SK-N-SH treated with all-trans-retinoic acid at 6 μM for 48 hours (cell line): ENCODE results near the gene TNS1.

Source experiments
- ATAC-seq: fragments of 200-7000 bp; cut with Tn5 transposase; 3 replicates; pipeline ENCODE4 v1.9.1; 2020; ENCODE audit warnings: mild to moderate bottlenecking, moderate library complexity
- BACH2 ChIP-seq: fragments of 250-450 bp; sonication (Bioruptor Pico); IDR thresholded peaks from 2 replicates; pipeline ENCODE4 v1.9.0; 2021; ENCODE audit warnings: mild to moderate bottlenecking, borderline replicate concordance
- CSDC2 ChIP-seq: fragments of 250-450 bp; sonication (Bioruptor Pico); IDR thresholded peaks from 2 replicates; pipeline ENCODE4 v1.5.0; 2020; ENCODE audit warnings: mild to moderate bottlenecking, moderate library complexity
- ESRRG ChIP-seq: fragments of 250-450 bp; sonication (Bioruptor Pico); IDR thresholded peaks from 2 replicates; pipeline ENCODE4 v1.6.1; 2021; ENCODE audit warnings: mild to moderate bottlenecking
- GLIS3 ChIP-seq: fragments of 250-450 bp; sonication (Bioruptor Pico); IDR thresholded peaks from 2 replicates; pipeline ENCODE4 v1.5.0; 2020; ENCODE audit warnings: mild to moderate bottlenecking, moderate library complexity
- ISL1 ChIP-seq: fragments of 250-450 bp; sonication (Bioruptor Pico); IDR thresholded peaks from 2 replicates; pipeline ENCODE4 v2.1.2; 2022; ENCODE audit warnings: mild to moderate bottlenecking, moderate library complexity
- OSR1 ChIP-seq: fragments of 250-450 bp; sonication (Bioruptor Pico); IDR thresholded peaks from 2 replicates; pipeline ENCODE4 v1.8.0; 2022; ENCODE audit warnings: moderate library complexity, mild to moderate bottlenecking, inconsistent platforms
- RARB ChIP-seq: fragments of 250-450 bp; sonication (Bioruptor Pico); IDR thresholded peaks from 2 replicates; pipeline ENCODE4 v1.8.0; 2021; ENCODE audit warnings: mild to moderate bottlenecking, moderate library complexity
- TCF4 ChIP-seq: fragments of 250-450 bp; sonication (Bioruptor Pico); IDR thresholded peaks from 2 replicates; pipeline ENCODE4 v1.8.0; 2021; ENCODE audit warnings: mild to moderate bottlenecking, moderate library complexity, borderline replicate concordance
- TOX ChIP-seq: fragments of 250-450 bp; sonication (Bioruptor Pico); IDR thresholded peaks from 2 replicates; pipeline ENCODE4 v1.8.0; 2021; ENCODE audit warnings: mild to moderate bottlenecking, moderate library complexity, borderline replicate concordance
- ZC3H10 ChIP-seq: fragments of 250-450 bp; sonication (Bioruptor Pico); IDR thresholded peaks from 2 replicates; pipeline ENCODE4 v1.5.1; 2021; ENCODE audit warnings: mild to moderate bottlenecking, moderate library complexity
- ZFP30 ChIP-seq: fragments of 450-650 bp; formaldehyde crosslinking; IDR thresholded peaks from 2 replicates; pipeline ENCODE4 v1.5.0; 2022; ENCODE audit warnings: mild to moderate bottlenecking, moderate library complexity
- ZNF565 ChIP-seq: fragments of 450-650 bp; formaldehyde crosslinking; conservative IDR thresholded peaks from 2 replicates; pipeline ENCODE4 v1.5.0; 2020; ENCODE audit warnings: low read depth, mild to moderate bottlenecking, moderate library complexity
- ZNF70 ChIP-seq: fragments of 450-650 bp; formaldehyde crosslinking; IDR thresholded peaks from 2 replicates; pipeline ENCODE4 v1.5.0; 2020; ENCODE audit warnings: mild to moderate bottlenecking, moderate library complexity
- ZNF8 ChIP-seq: fragments of 450-650 bp; formaldehyde crosslinking; IDR thresholded peaks from 2 replicates; pipeline ENCODE4 v1.5.0; 2020; ENCODE audit warnings: mild to moderate bottlenecking, moderate library complexity
- TF ChIP-seq, protein P1 (sequence below): fragments of 250-450 bp; sonication (Bioruptor Pico); IDR thresholded peaks from 2 replicates; pipeline ENCODE4 v1.5.1; 2021; ENCODE audit warnings: mild to moderate bottlenecking, moderate library complexity
- TF ChIP-seq, protein P2 (sequence below): fragments of 250-450 bp; sonication (Bioruptor Pico); IDR thresholded peaks from 2 replicates; pipeline ENCODE4 v1.8.0; 2021; ENCODE audit warnings: low read depth, mild to moderate bottlenecking, moderate library complexity, borderline replicate concordance
- TF ChIP-seq, protein P3 (sequence below): fragments of 250-450 bp; sonication (Bioruptor Pico); IDR thresholded peaks from 2 replicates; pipeline ENCODE4 v1.5.1; 2020; ENCODE audit warnings: low read depth, mild to moderate bottlenecking, moderate library complexity
- TF ChIP-seq, protein P4 (sequence below): fragments of 250-450 bp; sonication (Bioruptor Pico); IDR thresholded peaks from 2 replicates; pipeline ENCODE4 v1.5.0; 2020; ENCODE audit warnings: mild to moderate bottlenecking, moderate library complexity
- TF ChIP-seq, protein P5 (sequence below): fragments of 250-450 bp; sonication (Bioruptor Pico); IDR thresholded peaks from 2 replicates; pipeline ENCODE4 v1.8.0; 2020; ENCODE audit warnings: mild to moderate bottlenecking, moderate library complexity, borderline replicate concordance

TNS1 gene

GRCh38 chr2:217997510-217997909 lies 5.3 kb downstream of the TNS1 start:
- TF ChIP-seq RARB (CRISPR knock-in tag) (no peak), ZNF70 (peak; percentile 70; the same call in 1 of the 2 replicates)
- no peak for ATAC-seq

DNA sequence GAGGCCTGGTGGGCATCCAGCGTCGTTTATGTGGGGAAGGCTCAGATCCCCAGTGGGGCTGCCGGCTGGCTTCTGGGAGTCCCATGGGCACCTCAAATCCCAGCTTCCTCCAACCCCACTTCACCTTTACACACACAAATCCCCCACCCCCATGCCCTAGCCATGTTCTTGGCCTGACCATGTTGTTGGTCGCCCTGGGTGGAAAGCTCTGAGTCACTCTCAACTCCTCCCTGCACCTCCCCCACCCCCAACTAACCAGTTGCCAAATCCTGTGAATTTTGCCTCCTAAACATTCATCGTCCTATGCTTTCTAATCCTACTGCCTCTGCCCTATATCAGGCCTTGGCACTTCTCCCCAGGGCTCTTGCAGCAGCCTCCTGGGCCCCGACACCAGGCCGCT lies 6.4 kb downstream of the TNS1 start:
- ATAC-seq, result peak; percentile 50
- TF ChIP-seq, protein P1, sequence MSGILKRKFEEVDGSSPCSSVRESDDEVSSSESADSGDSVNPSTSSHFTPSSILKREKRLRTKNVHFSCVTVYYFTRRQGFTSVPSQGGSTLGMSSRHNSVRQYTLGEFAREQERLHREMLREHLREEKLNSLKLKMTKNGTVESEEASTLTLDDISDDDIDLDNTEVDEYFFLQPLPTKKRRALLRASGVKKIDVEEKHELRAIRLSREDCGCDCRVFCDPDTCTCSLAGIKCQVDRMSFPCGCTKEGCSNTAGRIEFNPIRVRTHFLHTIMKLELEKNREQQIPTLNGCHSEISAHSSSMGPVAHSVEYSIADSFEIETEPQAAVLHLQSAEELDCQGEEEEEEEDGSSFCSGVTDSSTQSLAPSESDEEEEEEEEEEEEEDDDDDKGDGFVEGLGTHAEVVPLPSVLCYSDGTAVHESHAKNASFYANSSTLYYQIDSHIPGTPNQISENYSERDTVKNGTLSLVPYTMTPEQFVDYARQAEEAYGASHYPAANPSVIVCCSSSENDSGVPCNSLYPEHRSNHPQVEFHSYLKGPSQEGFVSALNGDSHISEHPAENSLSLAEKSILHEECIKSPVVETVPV (CRISPR knock-in tag), result no peak
- TF ChIP-seq GLIS3, result no peak
- TF ChIP-seq, protein P2, sequence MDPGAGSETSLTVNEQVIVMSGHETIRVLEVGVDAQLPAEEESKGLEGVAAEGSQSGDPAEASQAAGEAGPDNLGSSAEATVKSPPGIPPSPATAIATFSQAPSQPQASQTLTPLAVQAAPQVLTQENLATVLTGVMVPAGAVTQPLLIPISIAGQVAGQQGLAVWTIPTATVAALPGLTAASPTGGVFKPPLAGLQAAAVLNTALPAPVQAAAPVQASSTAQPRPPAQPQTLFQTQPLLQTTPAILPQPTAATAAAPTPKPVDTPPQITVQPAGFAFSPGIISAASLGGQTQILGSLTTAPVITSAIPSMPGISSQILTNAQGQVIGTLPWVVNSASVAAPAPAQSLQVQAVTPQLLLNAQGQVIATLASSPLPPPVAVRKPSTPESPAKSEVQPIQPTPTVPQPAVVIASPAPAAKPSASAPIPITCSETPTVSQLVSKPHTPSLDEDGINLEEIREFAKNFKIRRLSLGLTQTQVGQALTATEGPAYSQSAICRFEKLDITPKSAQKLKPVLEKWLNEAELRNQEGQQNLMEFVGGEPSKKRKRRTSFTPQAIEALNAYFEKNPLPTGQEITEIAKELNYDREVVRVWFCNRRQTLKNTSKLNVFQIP (CRISPR knock-in tag), result no peak

GRCh38 chr2:217995731-217996231 lies 7.0 kb downstream of the TNS1 start:
- ATAC-seq, result peak; percentile 40
- TF ChIP-seq ZC3H10 (CRISPR knock-in tag) (no peak), OSR1 (CRISPR knock-in tag) (no peak), CSDC2 (CRISPR knock-in tag) (no peak)
- TF ChIP-seq, protein P2 (CRISPR knock-in tag), result no peak

GRCh38 chr2:217994776-217995274 lies 8.0 kb downstream of the TNS1 start:
- ATAC-seq, result peak; percentile 79
- TF ChIP-seq TOX (no peak), ISL1 (CRISPR knock-in tag) (no peak), ZFP30 (CRISPR knock-in tag) (no peak), TCF4 (CRISPR knock-in tag) (no peak), BACH2 (CRISPR knock-in tag) (no peak), ESRRG (CRISPR knock-in tag) (no peak), GLIS3 (no peak), ZNF8 (no peak), OSR1 (CRISPR knock-in tag) (no peak)
- TF ChIP-seq, protein P3, sequence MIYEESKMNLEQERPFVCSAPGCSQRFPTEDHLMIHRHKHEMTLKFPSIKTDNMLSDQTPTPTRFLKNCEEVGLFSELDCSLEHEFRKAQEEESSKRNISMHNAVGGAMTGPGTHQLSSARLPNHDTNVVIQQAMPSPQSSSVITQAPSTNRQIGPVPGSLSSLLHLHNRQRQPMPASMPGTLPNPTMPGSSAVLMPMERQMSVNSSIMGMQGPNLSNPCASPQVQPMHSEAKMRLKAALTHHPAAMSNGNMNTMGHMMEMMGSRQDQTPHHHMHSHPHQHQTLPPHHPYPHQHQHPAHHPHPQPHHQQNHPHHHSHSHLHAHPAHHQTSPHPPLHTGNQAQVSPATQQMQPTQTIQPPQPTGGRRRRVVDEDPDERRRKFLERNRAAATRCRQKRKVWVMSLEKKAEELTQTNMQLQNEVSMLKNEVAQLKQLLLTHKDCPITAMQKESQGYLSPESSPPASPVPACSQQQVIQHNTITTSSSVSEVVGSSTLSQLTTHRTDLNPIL (CRISPR knock-in tag), result no peak
- TF ChIP-seq, protein P4, sequence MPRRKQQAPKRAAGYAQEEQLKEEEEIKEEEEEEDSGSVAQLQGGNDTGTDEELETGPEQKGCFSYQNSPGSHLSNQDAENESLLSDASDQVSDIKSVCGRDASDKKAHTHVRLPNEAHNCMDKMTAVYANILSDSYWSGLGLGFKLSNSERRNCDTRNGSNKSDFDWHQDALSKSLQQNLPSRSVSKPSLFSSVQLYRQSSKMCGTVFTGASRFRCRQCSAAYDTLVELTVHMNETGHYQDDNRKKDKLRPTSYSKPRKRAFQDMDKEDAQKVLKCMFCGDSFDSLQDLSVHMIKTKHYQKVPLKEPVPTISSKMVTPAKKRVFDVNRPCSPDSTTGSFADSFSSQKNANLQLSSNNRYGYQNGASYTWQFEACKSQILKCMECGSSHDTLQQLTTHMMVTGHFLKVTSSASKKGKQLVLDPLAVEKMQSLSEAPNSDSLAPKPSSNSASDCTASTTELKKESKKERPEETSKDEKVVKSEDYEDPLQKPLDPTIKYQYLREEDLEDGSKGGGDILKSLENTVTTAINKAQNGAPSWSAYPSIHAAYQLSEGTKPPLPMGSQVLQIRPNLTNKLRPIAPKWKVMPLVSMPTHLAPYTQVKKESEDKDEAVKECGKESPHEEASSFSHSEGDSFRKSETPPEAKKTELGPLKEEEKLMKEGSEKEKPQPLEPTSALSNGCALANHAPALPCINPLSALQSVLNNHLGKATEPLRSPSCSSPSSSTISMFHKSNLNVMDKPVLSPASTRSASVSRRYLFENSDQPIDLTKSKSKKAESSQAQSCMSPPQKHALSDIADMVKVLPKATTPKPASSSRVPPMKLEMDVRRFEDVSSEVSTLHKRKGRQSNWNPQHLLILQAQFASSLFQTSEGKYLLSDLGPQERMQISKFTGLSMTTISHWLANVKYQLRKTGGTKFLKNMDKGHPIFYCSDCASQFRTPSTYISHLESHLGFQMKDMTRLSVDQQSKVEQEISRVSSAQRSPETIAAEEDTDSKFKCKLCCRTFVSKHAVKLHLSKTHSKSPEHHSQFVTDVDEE, result no peak

DNA sequence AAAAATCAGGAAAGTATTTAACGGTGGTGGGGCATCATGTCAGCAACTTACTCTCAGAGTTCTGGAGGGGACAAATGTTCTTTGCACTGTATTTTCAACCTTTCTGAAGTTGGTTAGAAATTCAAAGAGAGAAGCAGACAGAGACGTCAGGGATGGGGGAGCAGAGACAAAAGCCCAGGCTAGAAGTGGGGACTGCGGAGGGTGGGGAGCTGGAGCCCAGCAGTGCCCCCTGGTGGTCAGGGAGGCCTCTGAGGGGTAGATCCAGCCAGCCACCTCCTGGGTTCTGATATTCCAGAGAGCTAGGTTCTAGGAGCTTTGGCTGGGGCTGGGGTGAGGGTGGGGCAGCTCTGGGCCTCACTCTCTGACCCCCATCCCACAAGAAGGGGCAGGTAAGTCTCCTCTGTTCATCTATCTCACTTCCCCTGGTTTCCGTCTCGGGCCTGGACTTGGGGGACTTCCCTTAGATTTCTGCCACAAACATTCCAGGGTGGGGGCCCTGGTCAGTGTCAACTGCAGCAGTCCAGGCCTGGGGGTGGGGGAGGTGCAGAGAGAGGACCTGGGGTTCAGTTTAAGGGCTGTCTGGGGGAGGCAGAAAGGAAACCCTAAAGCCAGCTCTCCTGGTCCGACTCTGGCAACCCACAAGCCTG lies 8.9 kb downstream of the TNS1 start:
- peak; percentile 77 for ATAC-seq
- no peak for TF ChIP-seq CSDC2 (CRISPR knock-in tag)
- TF ChIP-seq, protein P5, sequence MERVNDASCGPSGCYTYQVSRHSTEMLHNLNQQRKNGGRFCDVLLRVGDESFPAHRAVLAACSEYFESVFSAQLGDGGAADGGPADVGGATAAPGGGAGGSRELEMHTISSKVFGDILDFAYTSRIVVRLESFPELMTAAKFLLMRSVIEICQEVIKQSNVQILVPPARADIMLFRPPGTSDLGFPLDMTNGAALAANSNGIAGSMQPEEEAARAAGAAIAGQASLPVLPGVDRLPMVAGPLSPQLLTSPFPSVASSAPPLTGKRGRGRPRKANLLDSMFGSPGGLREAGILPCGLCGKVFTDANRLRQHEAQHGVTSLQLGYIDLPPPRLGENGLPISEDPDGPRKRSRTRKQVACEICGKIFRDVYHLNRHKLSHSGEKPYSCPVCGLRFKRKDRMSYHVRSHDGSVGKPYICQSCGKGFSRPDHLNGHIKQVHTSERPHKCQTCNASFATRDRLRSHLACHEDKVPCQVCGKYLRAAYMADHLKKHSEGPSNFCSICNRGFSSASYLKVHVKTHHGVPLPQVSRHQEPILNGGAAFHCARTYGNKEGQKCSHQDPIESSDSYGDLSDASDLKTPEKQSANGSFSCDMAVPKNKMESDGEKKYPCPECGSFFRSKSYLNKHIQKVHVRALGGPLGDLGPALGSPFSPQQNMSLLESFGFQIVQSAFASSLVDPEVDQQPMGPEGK (CRISPR knock-in tag), result no peak
- TF ChIP-seq ISL1 (CRISPR knock-in tag), result no peak
- TF ChIP-seq, protein P1 (CRISPR knock-in tag), result no peak
- TF ChIP-seq ZFP30 (CRISPR knock-in tag), result no peak
- no peak for TF ChIP-seq TCF4 (CRISPR knock-in tag)
- no peak for TF ChIP-seq ZNF565 (CRISPR knock-in tag)
- TF ChIP-seq ESRRG (CRISPR knock-in tag), result no peak
- TF ChIP-seq, protein P3 (CRISPR knock-in tag), result no peak
